Measurements from ENCODE around the gene LRRC10.
A peak's percentile ranks its signal among the peaks of the same experiment; 100 is the strongest.

Gene LRRC10

DNA sequence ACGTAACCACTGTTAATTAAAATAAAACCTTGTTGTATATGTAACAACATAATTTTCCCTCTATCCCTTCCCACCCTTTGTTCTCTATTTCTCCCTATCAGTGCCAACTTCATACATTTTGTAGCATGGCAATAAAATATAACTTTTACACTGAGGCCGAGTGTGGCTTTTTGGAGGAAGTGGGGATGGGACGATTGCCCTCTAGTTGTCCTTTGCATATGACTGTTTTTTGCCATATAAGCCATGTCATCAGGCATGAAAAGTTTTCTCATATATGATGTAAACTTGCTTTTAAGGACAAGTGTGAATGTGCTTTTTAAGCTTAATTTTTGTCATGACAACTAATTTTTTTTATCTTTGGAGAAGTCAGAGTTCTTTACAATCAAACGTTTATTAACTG, 31.7 kb downstream of the LRRC10 start:
- TF ChIP-seq, protein P1, sequence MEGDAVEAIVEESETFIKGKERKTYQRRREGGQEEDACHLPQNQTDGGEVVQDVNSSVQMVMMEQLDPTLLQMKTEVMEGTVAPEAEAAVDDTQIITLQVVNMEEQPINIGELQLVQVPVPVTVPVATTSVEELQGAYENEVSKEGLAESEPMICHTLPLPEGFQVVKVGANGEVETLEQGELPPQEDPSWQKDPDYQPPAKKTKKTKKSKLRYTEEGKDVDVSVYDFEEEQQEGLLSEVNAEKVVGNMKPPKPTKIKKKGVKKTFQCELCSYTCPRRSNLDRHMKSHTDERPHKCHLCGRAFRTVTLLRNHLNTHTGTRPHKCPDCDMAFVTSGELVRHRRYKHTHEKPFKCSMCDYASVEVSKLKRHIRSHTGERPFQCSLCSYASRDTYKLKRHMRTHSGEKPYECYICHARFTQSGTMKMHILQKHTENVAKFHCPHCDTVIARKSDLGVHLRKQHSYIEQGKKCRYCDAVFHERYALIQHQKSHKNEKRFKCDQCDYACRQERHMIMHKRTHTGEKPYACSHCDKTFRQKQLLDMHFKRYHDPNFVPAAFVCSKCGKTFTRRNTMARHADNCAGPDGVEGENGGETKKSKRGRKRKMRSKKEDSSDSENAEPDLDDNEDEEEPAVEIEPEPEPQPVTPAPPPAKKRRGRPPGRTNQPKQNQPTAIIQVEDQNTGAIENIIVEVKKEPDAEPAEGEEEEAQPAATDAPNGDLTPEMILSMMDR (IDR thresholded peaks at IDR 0.05; ENCODE audit: low read depth, low read length, missing control alignments): no peak
- in situ Hi-C loops (cut with HindIII; ENCODE audit: low sequenced_read_pairs): no loop called here
- DNase-seq (ENCODE audit: low read depth): no peak
- H3K4me3 ChIP-seq (ENCODE audit: low read depth, low read length): no peak overlapping the region

DNA sequence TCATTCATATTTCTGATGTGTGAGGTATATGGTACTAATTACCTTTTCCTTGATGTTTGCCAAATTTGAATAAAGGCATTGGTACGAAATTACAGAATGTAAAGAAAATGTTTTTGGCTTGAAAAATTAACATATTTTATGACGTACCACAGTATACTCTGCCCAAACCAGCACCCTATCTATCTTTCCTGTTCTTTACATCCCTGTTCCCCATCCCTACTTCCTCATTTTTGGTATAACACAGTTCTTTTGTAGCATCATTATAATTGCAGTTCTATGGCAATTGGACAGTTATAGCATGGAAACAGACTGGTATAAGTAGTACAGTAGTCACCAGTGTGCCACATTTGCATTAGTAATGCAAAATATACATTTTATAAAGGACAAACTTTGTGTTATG, 32.4 kb downstream of the LRRC10 start:
- TF ChIP-seq, protein P1 (IDR thresholded peaks at IDR 0.05; ENCODE audit: low read depth, low read length, missing control alignments): no peak
- no peak for DNase-seq (ENCODE audit: low read depth)
- H3K4me3 ChIP-seq (ENCODE audit: low read depth, low read length): no peak overlapping the region
- in situ Hi-C loops (cut with HindIII; ENCODE audit: low sequenced_read_pairs): no loop called here

DNA sequence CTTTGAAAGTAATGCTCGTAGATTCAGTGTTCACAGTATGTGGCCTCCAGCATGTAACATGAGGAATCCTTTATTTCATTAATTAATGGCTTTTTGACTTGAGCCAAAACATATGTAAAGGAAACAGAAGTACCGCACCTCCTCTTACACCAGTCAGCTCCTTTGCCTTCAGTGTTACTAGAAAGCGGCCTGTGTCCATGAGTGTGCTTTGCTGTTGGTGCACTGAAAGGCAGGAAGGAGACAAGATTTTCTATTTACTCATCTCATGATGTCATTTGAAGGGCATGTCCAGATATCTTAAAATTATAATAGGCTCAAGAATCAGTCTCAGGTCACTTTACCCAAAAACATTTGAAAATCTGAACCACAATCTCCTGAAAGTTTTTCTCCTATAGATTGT, 35.4 kb downstream of the LRRC10 start:
- no peak overlapping the region for H3K4me3 ChIP-seq (ENCODE audit: low read depth, low read length)
- no peak for DNase-seq (ENCODE audit: low read depth)
- TF ChIP-seq, protein P1 (IDR thresholded peaks at IDR 0.05; ENCODE audit: low read depth, low read length, missing control alignments): no peak
- in situ Hi-C loops (cut with HindIII; ENCODE audit: low sequenced_read_pairs): no loop called here

DNA sequence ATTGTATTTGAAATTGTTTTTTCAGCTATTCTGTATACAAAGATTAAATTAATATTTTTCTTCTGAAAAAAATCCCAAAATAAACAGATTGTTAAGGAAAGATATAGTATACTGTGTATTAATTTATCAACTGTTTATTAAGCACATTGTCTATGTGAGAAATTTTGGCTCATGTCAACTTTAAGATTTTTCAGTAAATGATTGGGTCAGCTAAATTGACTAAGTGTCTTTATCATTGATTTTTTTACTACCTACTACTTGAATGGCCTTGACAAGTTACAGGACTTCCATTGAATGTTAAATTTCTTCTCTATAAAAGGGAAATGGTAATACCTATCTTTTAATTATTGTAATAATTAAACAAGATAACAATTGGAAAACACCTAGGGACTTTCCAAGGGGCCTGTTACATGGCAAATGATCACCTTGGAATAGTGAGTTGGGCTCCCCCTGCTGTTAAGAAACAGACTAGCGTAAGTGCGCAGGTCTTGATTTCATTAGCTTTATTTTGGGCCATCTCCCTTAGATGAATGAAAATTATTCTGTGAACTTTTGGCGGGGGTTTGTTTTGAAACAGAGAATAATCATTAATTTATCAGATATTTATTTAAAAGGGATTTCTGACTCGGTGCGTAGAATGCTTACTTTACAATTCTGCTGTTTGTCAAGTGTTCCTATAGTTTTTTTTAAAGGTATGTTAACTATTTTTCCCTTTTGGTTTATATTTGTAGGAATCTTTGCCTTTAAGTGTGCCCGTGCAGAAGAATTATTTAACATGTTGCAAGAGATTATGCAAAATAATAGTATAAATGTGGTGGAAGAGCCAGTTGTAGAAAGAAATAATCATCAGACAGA, 39.9 kb downstream of the LRRC10 start:
- H3K4me3 ChIP-seq (ENCODE audit: low read depth, low read length): no peak overlapping the region
- DNase-seq (ENCODE audit: low read depth): peak; percentile 68
- in situ Hi-C loops (cut with HindIII; ENCODE audit: low sequenced_read_pairs): no loop called here

DNA sequence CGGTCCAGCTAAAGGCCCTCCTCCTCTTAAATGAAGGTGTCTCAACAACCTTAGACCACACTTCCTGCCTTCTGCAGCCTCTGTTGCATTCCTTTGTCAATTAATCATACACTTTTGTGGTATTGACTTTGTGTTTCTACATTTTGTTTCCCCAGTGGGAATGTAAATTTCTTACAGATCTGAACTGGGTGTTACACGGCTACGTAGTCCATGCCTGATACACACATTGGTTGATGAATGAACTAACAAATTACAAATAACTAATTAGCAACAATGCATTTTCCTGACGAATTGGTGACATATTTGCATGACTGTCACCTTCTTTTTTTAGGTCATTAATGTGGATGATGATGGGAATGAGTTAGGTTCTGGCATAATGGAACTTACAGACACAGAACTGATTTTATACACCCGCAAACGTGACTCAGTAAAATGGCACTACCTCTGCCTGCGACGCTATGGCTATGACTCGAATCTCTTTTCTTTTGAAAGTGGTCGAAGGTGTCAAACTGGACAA, 40.6 kb downstream of the LRRC10 start:
- peak; percentile 50 for DNase-seq (ENCODE audit: low read depth)
- in situ Hi-C loops (cut with HindIII; ENCODE audit: low sequenced_read_pairs): no loop called here
- no peak overlapping the region for H3K4me3 ChIP-seq (ENCODE audit: low read depth, low read length)
- TF ChIP-seq, protein P1 (IDR thresholded peaks at IDR 0.05; ENCODE audit: low read depth, low read length, missing control alignments): no peak

More for the DNA sequence above, 39.9 kb downstream of the LRRC10 start:
- TF ChIP-seq, protein P1 (IDR thresholded peaks at IDR 0.05; ENCODE audit: low read depth, low read length, missing control alignments): peak; percentile 82

DNA sequence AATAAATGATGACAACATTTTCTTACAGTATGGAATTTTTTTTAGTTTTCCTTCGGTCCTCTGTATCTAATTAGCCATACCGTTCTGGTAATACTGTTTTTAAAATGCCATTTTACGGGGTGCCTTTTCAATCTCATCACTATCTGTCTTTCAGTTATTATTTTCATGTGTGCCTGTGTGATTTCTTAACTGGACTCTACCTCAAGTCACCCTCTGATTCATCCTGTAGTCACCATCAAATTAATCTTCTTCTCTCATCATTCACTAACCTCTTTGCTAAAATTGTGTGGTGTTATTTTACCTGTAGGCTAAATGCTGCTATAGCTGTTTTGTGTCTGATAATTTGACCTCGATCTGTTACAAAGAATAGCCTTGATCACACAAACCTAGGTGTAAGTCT, 41.5 kb downstream of the LRRC10 start:
- in situ Hi-C loops (cut with HindIII; ENCODE audit: low sequenced_read_pairs): no loop called here
- no peak overlapping the region for H3K4me3 ChIP-seq (ENCODE audit: low read depth, low read length)
- DNase-seq (ENCODE audit: low read depth): no peak
- TF ChIP-seq, protein P1 (IDR thresholded peaks at IDR 0.05; ENCODE audit: low read depth, low read length, missing control alignments): no peak

All from astrocyte of the cerebellum (primary cell).